Epidermal melanocyte (primary cell): ENCODE data around the gene ARHGDIA.
A peak's percentile ranks its signal among the peaks of the same experiment; 100 is the strongest.

Experiments used
- DNase-seq: peaks from one replicate; pipeline ENCODE4 v3.0.0; 2011; ENCODE audit warnings: low spot score; ENCODE audit not compliant: insufficient read length

ARHGDIA gene

GRCh38 chr17:81888988-81889595 is 18.0 kb upstream of the ARHGDIA start:
- DNase-seq: no peak

- DNase-seq: no peak
These were observed 17.2 kb upstream of the ARHGDIA start for GRCh38 chr17:81888105-81888987.

GRCh38 chr17:81885869-81886548 is 14.9 kb upstream of the ARHGDIA start:
- no peak for DNase-seq

DNA sequence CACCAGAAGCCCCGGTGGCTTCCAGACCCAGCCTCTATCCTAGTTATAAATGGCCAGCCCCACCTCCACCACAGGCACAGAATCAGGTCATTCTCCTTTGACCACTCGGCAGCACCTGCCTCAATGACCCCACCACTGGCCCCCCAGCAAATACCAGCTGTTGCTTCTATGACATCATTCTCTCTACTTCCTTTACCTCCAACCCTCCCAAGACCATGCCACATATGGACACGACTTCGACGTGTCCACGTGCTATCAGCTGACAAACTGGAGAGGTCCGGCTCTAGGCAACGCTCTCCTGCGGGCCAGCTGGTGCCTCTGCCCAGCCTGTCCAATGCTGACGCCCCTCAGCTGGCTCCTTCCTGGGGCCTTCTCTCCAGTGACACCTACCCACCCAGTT is 14.3 kb upstream of the ARHGDIA start:
- DNase-seq: no peak

- DNase-seq: no peak
These were observed 13.8 kb upstream of the ARHGDIA start for GRCh38 chr17:81884968-81885367.

GRCh38 chr17:81884520-81884919 is 13.4 kb upstream of the ARHGDIA start:
- DNase-seq: peak; percentile 77

DNA sequence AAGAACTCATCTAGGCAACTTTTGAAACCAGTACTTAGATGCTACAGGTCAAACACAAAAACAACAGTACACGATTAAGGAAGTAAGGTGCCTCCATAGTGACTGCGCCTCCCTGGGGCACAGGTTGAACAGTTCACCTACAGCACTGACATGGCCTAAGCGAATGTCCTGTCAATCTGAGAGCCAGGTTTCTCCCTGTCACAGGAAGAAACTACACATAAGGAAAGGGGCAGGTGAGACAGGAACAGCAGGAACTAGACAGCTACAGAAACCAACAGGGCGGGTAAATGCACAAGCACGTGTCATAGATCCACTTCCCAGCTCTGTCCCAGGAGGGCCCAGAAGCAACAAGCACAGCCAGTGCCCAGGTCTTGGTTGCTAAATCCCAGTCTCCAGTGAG is 8.0 kb upstream of the ARHGDIA start:
- DNase-seq: no peak

- DNase-seq: no peak
These were observed 7.2 kb upstream of the ARHGDIA start for GRCh38 chr17:81878294-81878693.

DNA sequence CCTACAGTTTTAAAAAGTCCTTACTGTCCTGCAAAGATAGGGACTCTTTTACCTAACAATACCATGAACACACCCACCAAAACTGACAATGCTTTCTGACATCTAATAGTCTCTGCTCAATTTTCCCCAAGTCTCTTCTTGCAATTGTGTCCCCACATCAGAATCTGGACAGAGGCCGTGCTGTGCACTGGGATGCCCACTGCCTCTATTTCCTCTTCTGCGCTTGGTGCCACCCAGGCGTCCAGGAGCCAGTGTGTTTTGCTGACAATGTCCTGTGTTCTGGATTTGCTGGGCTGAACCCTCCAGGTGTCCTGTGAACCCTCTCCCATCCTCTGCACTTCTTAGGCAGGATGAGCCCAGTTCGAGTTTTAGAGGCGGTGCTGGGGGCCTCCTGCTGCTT is 6.4 kb upstream of the ARHGDIA start:
- DNase-seq: no peak

- peak; percentile 91 for DNase-seq
These were observed 472 bp upstream of the ARHGDIA start for GRCh38 chr17:81871387-81872230.

DNA sequence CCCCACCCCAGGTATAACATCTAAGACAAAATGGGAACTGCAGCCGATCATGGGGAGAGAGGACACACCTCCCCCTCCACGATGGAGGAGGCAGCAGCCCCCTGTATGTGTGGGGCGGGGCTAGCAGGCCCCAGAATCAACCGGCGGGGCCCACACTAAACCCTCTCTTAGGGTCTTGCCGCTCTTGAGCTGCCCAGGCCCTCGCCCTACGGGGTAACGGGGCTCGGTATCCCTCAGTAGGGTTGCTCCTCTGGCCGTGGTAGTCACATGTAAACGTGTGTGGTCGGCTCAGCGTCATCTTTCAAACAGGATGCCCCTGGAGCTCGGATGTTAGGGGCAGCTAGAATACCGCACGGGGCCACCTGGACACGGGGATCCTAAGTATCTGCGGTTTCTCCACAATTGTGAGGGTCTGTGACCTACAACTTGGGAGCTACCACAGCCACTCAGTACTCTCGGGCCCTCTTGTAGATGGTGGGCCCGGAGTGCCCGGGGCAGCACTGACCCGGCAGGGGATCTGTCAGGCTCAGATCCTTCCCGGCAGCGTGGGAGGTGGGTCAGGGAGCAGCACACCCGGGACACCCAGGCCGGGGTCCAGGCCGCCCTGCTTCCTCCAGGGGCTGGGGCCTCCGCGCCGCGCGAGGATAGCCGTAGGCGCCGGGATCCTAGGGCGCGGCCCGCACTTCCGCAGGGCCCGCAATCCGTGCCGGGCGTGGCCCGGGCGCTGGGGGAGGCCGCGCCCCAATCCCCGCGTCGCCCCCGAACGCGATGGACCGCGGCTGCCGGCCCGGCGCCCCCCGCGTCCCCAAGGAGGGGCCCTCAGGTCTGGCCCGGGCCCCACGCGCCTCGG is 781 bp downstream of the ARHGDIA start:
- no peak for DNase-seq

DNA sequence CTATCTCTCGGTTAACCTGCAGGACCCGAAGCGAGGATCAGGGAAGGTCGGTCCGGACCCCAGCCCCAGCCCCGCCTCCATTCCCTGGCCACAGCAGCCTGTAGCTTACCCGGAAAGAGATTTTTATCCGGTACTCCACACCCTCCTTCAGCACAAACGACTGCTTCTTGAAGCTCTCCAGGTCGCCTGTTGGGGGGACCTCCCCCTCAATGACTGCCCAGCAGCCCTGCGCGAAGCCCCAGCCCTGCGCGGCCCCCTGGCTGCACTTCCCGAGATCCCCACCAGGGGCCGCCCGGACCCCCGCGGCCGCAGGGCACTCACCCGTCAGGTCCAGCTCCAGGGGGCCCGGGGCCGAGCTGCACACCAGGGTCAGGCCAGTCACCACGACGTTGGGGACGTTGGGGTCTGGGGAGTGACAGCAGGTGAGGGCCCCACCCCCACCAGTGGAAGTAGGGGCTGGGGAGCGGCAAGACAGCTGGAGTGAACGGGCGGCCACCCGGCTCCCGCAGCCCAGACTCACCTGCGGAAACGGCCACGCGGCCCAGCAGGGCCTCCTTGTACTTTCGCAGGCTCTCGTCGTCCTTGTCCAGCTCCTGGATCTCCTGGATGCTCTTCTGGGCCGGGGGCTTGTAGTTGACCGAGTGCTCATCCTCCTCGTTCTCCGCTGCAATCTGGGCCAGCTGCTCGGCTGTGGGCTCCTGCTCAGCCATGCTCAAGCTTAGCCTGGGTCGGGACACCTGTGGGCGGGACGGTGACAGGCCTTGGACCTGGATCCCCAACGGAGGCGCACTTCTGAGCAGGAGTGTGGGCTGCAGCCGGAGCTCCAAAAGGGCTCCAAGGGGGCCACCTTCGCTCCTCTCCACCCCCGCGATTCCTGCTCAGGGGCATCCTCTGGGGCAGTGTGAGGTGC is 1.7 kb downstream of the ARHGDIA start:
- no peak for DNase-seq

GRCh38 chr17:81868674-81869220 is 2.4 kb downstream of the ARHGDIA start:
- DNase-seq: peak; percentile 6

DNA sequence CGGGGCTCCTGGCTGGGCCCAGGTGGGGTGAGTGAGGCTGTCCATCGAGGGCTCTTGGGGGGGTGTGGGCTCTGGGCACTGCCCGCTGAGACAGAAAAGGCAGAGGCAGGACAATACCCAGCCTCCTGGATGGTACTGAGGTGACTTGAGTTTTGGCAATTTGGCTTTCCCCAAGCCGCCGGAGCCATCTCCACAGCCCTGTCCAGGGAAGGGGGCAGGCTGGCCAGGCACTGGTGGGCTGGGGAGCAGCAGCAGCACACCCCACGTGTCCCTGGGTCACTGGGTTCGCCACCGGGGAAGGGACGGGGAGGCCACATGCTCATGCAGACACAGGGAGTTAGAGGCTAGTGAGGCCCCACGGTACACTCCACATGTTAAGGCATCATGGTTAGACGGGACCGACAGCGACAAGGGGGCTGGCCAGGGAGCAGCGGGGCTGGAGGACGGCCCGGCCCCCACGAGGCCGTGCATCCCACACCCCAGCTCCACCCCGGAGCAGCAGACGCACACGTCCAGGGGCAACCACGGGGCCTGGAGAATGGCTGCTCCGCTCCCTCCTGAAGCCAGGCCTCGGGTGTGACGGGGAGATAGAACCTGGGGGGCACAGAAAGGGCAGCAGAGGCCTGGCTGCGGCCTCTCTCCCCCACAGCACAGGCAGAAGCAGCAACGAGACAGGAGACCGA is 3.0 kb downstream of the ARHGDIA start:
- no peak for DNase-seq

DNA sequence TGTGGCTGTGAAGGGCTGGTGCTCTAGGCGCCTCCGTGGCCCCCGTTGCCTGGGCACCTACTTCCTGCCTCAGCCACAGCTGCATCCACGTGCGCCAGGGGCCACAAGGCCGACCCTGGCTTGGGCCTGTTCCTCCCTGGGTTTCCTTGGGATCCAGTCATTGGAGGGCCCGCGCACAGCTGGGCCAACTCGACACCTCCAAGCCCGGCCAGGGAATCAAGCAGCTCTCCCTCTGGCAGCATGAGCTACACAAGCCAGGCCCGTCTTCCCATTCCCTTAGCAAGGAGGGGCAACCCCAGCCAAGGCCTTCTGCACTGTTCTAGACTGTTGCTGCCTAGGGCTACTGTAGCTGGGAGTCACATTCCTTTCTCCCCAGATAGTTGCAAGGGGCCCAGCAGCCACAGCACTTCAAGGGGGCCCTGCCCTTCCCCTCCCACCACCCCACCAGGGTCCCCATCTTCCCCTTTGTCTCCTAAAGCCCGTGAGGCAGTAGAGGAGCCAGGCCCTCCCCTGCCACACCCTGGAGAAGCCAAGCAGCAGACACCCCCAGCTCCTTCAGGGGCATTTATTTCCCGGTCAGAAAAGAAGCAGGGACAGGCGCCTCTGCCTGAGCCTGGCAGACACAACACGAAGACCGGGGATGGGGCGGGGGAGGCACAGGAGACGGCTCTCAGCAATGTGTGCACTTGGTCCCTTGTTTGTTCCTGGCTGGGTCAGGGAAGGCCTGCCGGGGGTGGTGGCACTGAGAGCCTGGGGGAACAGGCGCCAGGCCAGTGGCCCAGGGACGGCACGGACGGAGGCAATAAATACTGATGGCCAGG is 3.8 kb downstream of the ARHGDIA start:
- DNase-seq: peak; percentile 13

GRCh38 chr17:81866440-81867169 is 4.5 kb downstream of the ARHGDIA start:
- no peak for DNase-seq
